DMS153 treated with DMSO at 0.1 percent for 48 hours (cell line): ENCODE data around the gene FAM186B.

Experiments
- DNase-seq: peaks from one replicate; lab custom pipeline; 2025; ENCODE audit not compliant: unreplicated experiment; lab: John Stamatoyannopoulos, UW

The FAM186B gene

DNA sequence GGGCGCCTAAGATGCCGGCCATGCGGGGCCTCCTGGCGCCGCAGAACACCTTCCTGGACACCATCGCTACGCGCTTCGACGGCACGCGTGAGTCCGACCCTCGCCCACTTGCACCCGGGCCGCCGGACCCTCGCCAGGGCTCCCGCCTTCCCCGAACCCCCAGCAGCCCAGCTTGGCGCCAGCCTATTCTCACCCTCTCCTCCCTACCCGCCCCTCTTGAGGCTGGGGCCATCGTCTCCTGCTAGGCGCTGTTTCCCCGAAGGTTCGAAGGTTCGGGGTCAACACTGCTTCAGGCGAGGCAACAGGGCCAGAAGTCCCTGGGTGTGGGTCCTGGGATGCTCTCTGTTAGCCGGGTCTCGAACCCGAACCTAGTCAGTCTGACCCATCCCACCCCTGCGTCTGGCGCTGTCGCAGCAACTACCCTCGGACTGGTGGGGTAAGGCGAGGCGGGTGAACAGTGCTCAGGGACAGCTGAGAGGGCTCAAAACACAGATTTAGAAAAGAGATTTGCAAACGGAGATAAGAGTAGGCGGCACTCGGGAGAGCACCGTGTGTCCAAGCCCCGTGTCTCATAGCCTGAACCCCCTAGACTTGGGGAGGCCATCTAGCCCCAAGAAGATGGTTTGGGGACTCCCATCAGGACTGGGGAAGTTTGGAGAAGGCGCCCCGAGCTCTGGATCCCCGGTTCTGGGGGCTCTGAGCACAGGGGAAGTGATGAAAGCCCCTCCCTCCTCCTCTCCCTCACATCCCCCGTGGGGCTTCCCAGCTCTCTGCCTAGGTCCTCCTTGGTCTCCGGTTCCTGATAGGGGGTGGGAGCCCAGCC, 65.8 kb downstream of the FAM186B start:
- DNase-seq: no peak

DNA sequence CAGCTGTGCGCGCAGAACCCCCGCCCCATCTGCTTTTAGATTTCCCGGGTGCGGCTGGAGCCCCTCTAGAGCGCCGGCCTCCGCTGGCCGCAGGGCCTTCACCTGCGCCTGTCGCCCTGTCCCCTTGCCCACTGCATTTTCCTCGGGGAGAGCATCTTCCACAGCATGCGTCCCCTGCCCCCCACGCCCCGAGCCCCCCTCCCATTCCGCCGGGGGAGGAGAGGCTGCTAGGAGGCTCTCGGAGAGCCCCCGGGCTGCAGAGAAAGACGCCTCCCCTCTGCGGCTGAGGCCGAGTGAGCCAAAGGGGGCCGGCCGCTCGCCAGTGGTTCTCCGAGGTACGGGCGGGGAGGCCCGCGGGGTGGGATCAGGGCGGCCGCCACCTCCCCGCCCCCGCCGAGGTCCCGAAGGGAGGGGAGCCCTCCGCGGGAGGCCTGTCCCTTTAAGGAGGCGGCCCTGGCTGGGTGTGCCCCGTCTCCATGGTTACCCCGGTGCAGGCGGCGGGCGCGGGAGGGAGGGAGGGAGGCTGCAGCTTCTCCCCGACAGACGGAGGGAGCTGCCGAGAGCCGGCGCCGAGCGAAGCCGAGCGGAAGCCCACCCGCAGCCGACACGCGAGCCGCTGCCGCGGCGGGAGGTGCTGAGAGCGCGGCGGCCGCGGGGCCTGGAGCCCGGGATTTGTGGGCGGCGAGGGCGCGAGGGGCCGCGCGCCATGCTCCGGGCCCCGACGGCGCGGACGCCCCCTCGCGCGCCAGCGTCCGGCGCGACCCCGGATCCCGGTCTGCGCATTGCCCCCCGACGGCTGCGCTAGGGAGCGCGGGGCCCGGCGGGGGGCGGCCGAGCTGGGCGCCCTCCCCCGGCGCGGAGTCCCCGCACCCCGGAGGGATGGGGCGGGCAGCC, 66.7 kb downstream of the FAM186B start, which contains the start of gene KCNH3:
Gene KCNH3 (plus strand): TSS at position 521 of the 894 bp plus-strand sequence. CDS start 387 bp downstream, outside the sequence.
- DNase-seq: peak; percentile 9

DNA sequence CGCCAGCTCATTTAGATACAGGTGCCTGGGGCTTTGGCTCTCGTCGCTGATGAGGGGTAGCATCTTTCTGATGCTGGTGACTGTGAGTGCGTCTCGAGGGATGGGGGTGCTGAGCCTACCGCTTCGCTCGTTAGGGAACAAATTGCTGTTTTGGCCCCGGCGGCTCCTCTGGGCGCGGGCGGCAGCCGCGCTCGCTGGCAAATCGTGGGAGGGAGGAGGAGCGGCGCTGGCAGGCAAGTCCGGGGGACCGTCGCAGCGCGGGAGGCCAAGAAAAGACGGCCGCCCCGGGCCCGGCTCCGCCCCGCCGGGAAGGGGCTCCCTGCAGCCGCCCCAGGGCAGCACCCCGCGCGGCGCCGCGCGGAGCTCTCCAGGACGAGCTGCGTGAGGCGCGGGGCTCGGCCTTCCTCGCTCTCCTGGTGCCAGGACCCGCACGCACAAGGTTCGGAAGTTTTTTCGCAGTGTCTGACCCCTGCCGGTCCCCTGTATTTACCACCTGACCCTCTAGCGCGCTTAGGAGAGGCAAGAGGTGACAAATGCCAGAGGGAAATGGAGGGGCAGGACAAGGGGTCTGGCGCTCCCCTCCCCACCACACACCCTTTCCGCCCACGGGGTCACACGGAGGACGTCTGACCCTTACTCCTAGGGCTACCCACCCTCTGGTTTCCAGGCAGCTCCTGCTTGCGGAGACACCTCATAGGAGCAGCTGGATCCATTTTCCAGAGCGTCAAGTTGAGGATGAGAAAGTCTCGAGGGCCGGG, 67.5 kb downstream of the FAM186B start:
- DNase-seq: no peak
